ENCODE measurements around the gene ANKS1B. TPM values are rescaled to one million over a fixed set of nuclear protein-coding genes. Genes with fewer than 3 reads are reported as not detected.

ANKS1B gene
- total RNA-seq = not detected in 2 replicates

DNA sequence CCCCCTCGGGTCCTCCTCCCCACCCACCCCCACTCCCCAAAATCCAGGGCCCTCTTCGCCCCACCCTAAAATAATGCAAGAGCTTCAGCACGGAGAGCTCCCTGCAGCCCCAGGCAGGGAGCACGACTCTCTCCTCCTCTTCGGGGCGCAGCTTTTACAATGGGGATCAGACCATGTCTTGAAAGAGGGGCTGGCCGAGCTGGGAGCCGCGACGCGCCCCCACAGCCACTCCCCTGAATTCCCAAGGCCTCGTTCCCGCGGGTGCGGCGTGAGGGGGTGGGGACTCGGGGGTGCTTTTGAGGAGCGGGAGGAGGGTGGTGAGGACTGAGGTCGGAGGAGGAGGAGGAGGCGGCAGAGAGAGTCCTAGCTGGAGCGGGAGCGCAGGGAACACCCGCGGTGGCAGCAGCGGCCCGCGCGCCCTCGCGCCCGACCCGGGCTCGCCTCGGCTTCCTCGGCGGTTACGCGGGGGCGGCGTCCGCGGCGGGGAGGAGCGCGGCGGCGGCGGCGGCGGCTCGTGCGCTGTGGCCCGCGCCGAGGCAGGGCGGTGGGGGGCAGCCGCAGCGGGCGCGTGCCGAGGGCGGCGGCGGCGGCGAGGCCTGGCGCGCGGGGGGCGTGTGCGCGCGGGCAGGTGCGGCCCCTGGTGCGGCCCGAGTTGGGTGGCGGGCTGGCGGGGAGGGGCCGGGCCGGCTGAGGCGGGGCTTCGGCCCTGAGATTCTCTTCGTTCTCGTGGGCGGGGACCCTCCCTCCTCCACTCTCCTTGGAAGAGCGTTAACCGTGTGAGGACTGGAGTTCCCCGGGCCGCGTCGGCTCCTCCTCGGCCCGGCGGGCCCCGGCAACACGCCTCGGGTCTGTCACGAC is at the start of gene ANKS1B:
TSS of gene ANKS1B (minus strand) at position 666 of the 858 bp plus-strand sequence. CDS start 699 bp downstream, outside the sequence.

DNA sequence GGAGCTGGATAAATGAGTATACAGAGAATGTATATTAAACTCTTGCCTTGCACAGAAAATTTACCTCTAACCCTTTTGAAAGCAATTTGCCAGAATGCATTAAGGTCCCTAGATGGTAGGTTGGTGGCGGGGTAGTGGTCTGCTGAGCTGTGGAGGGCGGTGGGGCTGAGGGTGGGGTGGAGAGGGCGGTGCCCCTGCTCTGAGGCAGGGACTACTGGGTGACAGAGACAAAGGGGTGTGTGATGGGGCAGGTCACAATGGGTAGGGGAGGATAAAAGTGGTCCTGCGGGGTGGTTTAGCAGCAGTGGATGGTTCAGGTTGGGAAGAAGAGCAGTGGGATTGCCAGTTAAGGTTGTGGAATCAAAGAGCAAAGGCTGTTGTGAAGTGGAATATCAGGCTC is 337.3 kb downstream of the ANKS1B start, which contains the start of gene GARIN6:
TSS of gene GARIN6 (plus strand) at position 301 of the 400 bp plus-strand sequence. CDS start 422 bp downstream, outside the sequence.

Other genes with a start within 250 kb of the ANKS1B start
- gene BLTP3B, start 157.9 kb upstream of the ANKS1B start, total RNA-seq = 13.5 and 14.0 TPM in 2 replicates
- gene ACTR6, start 215.9 kb upstream of the ANKS1B start, total RNA-seq = 12.5 and 16.0 TPM in 2 replicates

Data from bronchus fibroblast of lung (primary cell).